Fibroblast of lung (primary cell): ENCODE measurements around the gene GPC5. TPM values are rescaled to one million over a fixed set of nuclear protein-coding genes. Genes with fewer than 3 reads are reported as not detected.
A peak's percentile ranks its signal among the peaks of the same experiment; 100 is the strongest.
"Not testable (repeated sequence)": the region's sequence is repeated elsewhere in the genome, so short reads cannot be mapped to it uniquely, and the experiment has no call there.

Experiments used
- DNase-seq, 2 donors: peaks; one replicate each; pipeline versions ENCODE4 v3.0.0 to v3.0.0-alpha.2; 2010; ENCODE audit warnings: low read depth in 2 of 2
- H2AFZ ChIP-seq: 2 replicates; pipeline ENCODE4 v1.5.1; 2012; ENCODE audit warnings: low read length, control low read depth, inconsistent platforms
- H3K27ac ChIP-seq: 2 replicates; pipeline ENCODE4 v1.5.1; 2011; ENCODE audit warnings: low read length, control low read depth; ENCODE audit not compliant: insufficient read depth
- H3K27me3 ChIP-seq: 2 replicates; pipeline ENCODE4 v1.5.1; 2011; ENCODE audit warnings: mild to moderate bottlenecking, low read length; ENCODE audit not compliant: control insufficient read depth, insufficient read depth
- H3K36me3 ChIP-seq: 2 replicates; pipeline ENCODE4 v1.5.1; 2011; ENCODE audit warnings: low read length; ENCODE audit not compliant: control insufficient read depth, insufficient read depth
- H3K4me1 ChIP-seq: 2 replicates; pipeline ENCODE4 v1.5.1; 2011; ENCODE audit warnings: low read length; ENCODE audit not compliant: control insufficient read depth, insufficient read depth; ENCODE audit errors: extremely low read depth
- H3K4me2 ChIP-seq: 2 replicates; pipeline ENCODE4 v1.5.1; 2011; ENCODE audit warnings: low read length, control low read depth; ENCODE audit not compliant: insufficient read depth; ENCODE audit errors: extremely low read depth
- H3K4me3 ChIP-seq, 4 experiments: fragments of 200-600 bp in 1 of 4; sonication (generic) in 1 of 4; replicated peaks in 1 of 4; 2 replicates each; pipeline ENCODE4 v1.5.1; 2011 to 2016; ENCODE audit warnings: low read length in 4 of 4, low read depth in 3 of 4, mild to moderate bottlenecking in 3 of 4, control low read depth in 2 of 4, inconsistent platforms in 1 of 4, mixed read lengths in 1 of 4; ENCODE audit not compliant: insufficient read depth in 1 of 4; ENCODE audit errors: control extremely low read depth in 1 of 4
- H3K79me2 ChIP-seq: 2 replicates; pipeline ENCODE4 v1.5.1; 2012; ENCODE audit warnings: mild to moderate bottlenecking, low read length, inconsistent platforms; ENCODE audit not compliant: control insufficient read depth, insufficient read depth
- H3K9ac ChIP-seq: 2 replicates; pipeline ENCODE4 v1.5.1; 2011; ENCODE audit warnings: mild to moderate bottlenecking, low read length, control low read depth; ENCODE audit not compliant: insufficient read depth
- H3K9me3 ChIP-seq: 2 replicates; pipeline ENCODE4 v1.5.1; 2012; ENCODE audit warnings: low read depth, low read length; ENCODE audit not compliant: control insufficient read depth, insufficient read depth
- H4K20me1 ChIP-seq: 2 replicates; pipeline ENCODE4 v1.5.1; 2011; ENCODE audit warnings: low read length; ENCODE audit not compliant: control insufficient read depth, insufficient read depth; ENCODE audit errors: extremely low read depth
- EZH2 ChIP-seq: IDR thresholded peaks from 2 replicates; pipeline ENCODE4 v1.5.1; 2012; ENCODE audit warnings: low read length, control low read depth, mild to moderate bottlenecking; ENCODE audit errors: missing control alignments
- polyA plus RNA-seq, 2 donors: library from polyadenylated mRNA; depleted of rRNA in 1 of 2; stranded (reverse) in 1 of 2; unstranded in 1 of 2; fragments of >200 nt; gene quantifications; 2 replicates each; pipeline ENCODE4 v1.2.1, GENCODE V29; 2011 to 2012; ENCODE audit warnings: missing spikeins in 1 of 2
- total RNA-seq: library from RNA; depleted of rRNA; stranded (reverse); fragments of >200 nt; gene quantifications from 2 replicates; pipeline ENCODE4 v1.2.1, GENCODE V29; 2014
- TF ChIP-seq, protein P1 (sequence below), 2 donors: IDR thresholded peaks in 1 of 2; conservative IDR thresholded peaks in 1 of 2; 1 replicate in 1 of 2; 2 replicates in 1 of 2; pipeline ENCODE4 v1.5.1; 2011 to 2012; ENCODE audit warnings: low read length in 2 of 2, control low read depth in 1 of 2, inconsistent platforms in 1 of 2, low read depth in 1 of 2, mild to moderate bottlenecking in 1 of 2

Gene GPC5
- total and polyA plus RNA-seq, 2 donors (not counting 1 experiment from before 2014, with no cell fraction given) = 0.17 TPM; not detected in 1

GRCh38 chr13:92514420-92515125 lies 1116.2 kb downstream of the GPC5 start:
- Histone ChIP-seq H4K20me1 (no peaks in the 10 kb centered on the region), H3K4me1 (no peaks in the 10 kb centered on the region), H3K4me3 (no peak overlapping the region), H3K36me3 (no peaks in the 10 kb centered on the region), H3K4me2 (no peak overlapping the region), H3K9ac (no peak overlapping the region), H3K79me2 (no peaks in the 10 kb centered on the region), H2AFZ (no peak overlapping the region), H3K9me3 (no peaks in the 10 kb centered on the region), H3K27ac (no peak overlapping the region), H3K27me3 (no peaks in the 10 kb centered on the region)
- no peak for DNase-seq
- TF ChIP-seq, protein P1, sequence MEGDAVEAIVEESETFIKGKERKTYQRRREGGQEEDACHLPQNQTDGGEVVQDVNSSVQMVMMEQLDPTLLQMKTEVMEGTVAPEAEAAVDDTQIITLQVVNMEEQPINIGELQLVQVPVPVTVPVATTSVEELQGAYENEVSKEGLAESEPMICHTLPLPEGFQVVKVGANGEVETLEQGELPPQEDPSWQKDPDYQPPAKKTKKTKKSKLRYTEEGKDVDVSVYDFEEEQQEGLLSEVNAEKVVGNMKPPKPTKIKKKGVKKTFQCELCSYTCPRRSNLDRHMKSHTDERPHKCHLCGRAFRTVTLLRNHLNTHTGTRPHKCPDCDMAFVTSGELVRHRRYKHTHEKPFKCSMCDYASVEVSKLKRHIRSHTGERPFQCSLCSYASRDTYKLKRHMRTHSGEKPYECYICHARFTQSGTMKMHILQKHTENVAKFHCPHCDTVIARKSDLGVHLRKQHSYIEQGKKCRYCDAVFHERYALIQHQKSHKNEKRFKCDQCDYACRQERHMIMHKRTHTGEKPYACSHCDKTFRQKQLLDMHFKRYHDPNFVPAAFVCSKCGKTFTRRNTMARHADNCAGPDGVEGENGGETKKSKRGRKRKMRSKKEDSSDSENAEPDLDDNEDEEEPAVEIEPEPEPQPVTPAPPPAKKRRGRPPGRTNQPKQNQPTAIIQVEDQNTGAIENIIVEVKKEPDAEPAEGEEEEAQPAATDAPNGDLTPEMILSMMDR (conservative IDR thresholded peaks at IDR 0.05 in 1 of 2, IDR thresholded peaks at IDR 0.05 in 1 of 2; ENCODE audit: low read depth in 1 of 2, low read length in 2 of 2) = no peak
- no peak for TF ChIP-seq EZH2

- H3K4me2 ChIP-seq, H3K79me2 ChIP-seq, DNase-seq, H3K9me3 ChIP-seq, H3K36me3 ChIP-seq, H3K27ac ChIP-seq, H3K4me3 ChIP-seq, H3K27me3 ChIP-seq, H3K4me1 ChIP-seq, H4K20me1 ChIP-seq, H3K9ac ChIP-seq, H2AFZ ChIP-seq: not testable (repeated sequence)
Observed at GRCh38 chr13:92516878-92517277, 1118.5 kb downstream of the GPC5 start.

- H3K4me3 ChIP-seq, H3K9ac ChIP-seq, H3K9me3 ChIP-seq, H3K79me2 ChIP-seq, DNase-seq, H3K4me1 ChIP-seq, H3K36me3 ChIP-seq, H3K27me3 ChIP-seq, H3K4me2 ChIP-seq, H4K20me1 ChIP-seq, H2AFZ ChIP-seq, H3K27ac ChIP-seq: not testable (repeated sequence)
Observed at GRCh38 chr13:92518622-92519021, 1120.2 kb downstream of the GPC5 start.

DNA sequence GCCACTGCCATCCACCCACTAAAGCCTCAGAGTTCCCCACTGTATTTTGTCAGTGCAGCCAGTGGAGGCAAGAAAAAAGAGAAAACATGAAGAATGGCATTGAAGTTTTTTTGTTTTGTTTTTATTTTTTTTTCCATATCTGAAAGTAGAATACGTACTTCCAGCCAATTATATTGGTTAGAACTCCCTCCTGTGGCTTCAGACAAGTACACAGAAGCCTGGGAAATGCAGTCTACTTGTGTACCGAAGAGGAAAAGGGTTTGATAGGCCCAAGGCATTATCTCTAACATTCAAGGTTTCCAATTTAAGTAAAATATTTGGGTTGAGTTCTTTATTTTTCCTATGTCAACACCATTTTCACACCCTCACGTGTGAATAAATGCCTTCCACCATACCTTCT lies 1131.9 kb downstream of the GPC5 start:
- Histone ChIP-seq H3K36me3 (no peaks in the 10 kb centered on the region), H3K79me2 (no peaks in the 10 kb centered on the region), H3K9ac (no peak overlapping the region), H3K4me3 (no peak overlapping the region), H2AFZ (no peak overlapping the region), H3K27me3 (no peaks in the 10 kb centered on the region), H3K4me1 (no peaks in the 10 kb centered on the region), H4K20me1 (no peaks in the 10 kb centered on the region), H3K4me2 (no peak overlapping the region), H3K9me3 (no peaks in the 10 kb centered on the region), H3K27ac (no peak overlapping the region)
- no peak for TF ChIP-seq EZH2
- TF ChIP-seq, protein P1 (conservative IDR thresholded peaks at IDR 0.05 in 1 of 2, IDR thresholded peaks at IDR 0.05 in 1 of 2; ENCODE audit: low read depth in 1 of 2, low read length in 2 of 2) = peak in 1 of 2 donors; percentile 26
- DNase-seq = peak in 1 of 2 donors; percentile 41
